ENCODE data around the gene SLC25A13. TPM values are rescaled to one million over a fixed set of nuclear protein-coding genes. Genes with fewer than 3 reads are reported as not detected.
A peak's percentile ranks its signal among the peaks of the same experiment; 100 is the strongest.

SLC25A13 gene
- total and polyA plus RNA-seq, 2 of the 4 experiments (the other 2 are of a cell fraction): 7.4 to 11.7 TPM

DNA sequence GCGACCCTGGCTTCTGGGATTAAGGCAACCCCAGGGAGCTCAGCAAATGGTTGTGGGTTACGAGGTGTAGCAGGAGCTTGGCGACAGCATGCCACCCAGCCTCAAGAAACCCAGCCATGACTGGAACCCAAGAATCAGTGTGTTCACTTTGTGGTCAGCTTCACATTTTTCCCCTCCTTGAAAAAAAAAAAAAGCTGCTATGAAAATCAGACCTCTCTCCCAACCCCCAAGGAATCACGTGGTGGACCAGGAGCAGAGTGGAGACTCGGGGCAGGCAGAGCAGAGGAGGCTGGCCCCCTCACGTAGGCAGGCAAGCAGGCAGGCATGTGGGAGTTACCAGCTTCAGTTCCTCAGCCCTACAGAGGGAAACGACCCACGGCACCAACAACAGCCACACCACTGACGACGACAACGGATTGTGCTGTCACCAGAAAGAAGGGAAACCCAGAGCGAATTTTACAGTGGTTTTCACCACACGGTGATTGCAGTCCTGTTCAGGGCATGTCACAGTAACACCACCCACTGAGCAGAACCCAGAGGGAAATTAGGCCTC, 203.4 kb downstream of the SLC25A13 start:
- ATAC-seq (ENCODE audit: low read depth): no peak
- Histone ChIP-seq H3K4me2 (ENCODE audit: low read depth, low read length) (no peak overlapping the region), H2BK120ac (ENCODE audit: low read depth, low read length) (no peak overlapping the region), H4K8ac (ENCODE audit: low read depth in 2 of 2, low read length in 2 of 2) (no peak overlapping the region), H2AK9ac (replicated peaks; ENCODE audit: low read depth, low read length, poor library complexity) (no peak overlapping the region), H4K20me1 (ENCODE audit: insufficient read depth, low read length) (no peaks in the 10 kb centered on the region), H2BK20ac (ENCODE audit: low read depth, low read length) (no peak overlapping the region), H3K4ac (ENCODE audit: low read depth, low read length) (no peak overlapping the region), H3K9me1 (ENCODE audit: insufficient read depth, low read length) (no peaks in the 10 kb centered on the region), H2AFZ (replicated peaks; ENCODE audit: low read length, poor library complexity) (peak overlapping the region; percentile 9), H3K27ac (ENCODE audit: insufficient read depth, low read length) (no peak overlapping the region), H3K36me3 (ENCODE audit: control insufficient read depth, insufficient read depth, low read length) (peaks cover 4% of the 10 kb centered on the region), H3K9me3 (ENCODE audit: control insufficient read depth, insufficient read depth, low read length) (no peaks in the 10 kb centered on the region), H3K9ac (ENCODE audit: low read depth, low read length) (no peak overlapping the region), H3K27me3 (ENCODE audit: control insufficient read depth, insufficient read depth, low read length) (no peaks in the 10 kb centered on the region), H3K18ac (ENCODE audit: low read depth, low read length) (no peak overlapping the region), H3K4me1 (ENCODE audit: control insufficient read depth, insufficient read depth, low read length) (no peaks in the 10 kb centered on the region), H2BK5ac (ENCODE audit: low read depth, low read length, poor library complexity, severe bottlenecking) (no peak overlapping the region), H3K14ac (replicated peaks; ENCODE audit: low read depth, low read length) (no peak overlapping the region), H3K4me3 (ENCODE audit: insufficient read depth, low read depth, low read length) (no peak overlapping the region), H3K56ac (ENCODE audit: extremely low read depth, insufficient read depth, low read length) (no peak overlapping the region), H2AK5ac (ENCODE audit: low read depth, low read length) (no peak overlapping the region), H3K23ac (ENCODE audit: low read depth, low read length) (no peak overlapping the region), H4K5ac (ENCODE audit: low read depth, low read length) (no peak overlapping the region), H3K79me1 (ENCODE audit: low read depth in 1 of 2, low read length in 2 of 2) (no peaks in the 10 kb centered on the region), H4K91ac (ENCODE audit: insufficient read depth, low read depth, low read length) (no peak overlapping the region), H2BK15ac (ENCODE audit: low read depth, low read length) (no peak overlapping the region)
- in situ Hi-C loops (cut with MboI; ENCODE audit: low sequenced_read_pairs): no loop called here
- CTCF ChIA-PET: interaction anchor here (0.7 kb wide), 2 partner anchors 12 to 23 kb away, joined by 3 read pairs; no protein-coding TSS in a partner anchor
- intact Hi-C loops (cut with micrococcal nuclease): no loop called here
- dilution Hi-C loops (cut with HindIII; ENCODE audit: low sequenced_read_pairs, unreplicated experiment): no loop called here
- POLR2A ChIA-PET (ENCODE audit: unreplicated experiment): no interaction called here
- no peak for DNase-seq
- no peak for TF ChIP-seq RCOR1 (IDR thresholded peaks at IDR 0.05; ENCODE audit: insufficient replicate concordance, low read length)
- TF ChIP-seq BHLHE40 (IDR thresholded peaks at IDR 0.05; ENCODE audit: low read depth, low read length): no peak
- no peak for TF ChIP-seq CHD1 (IDR thresholded peaks at IDR 0.05; ENCODE audit: low read depth, low read length)
- TF ChIP-seq, protein P1, sequence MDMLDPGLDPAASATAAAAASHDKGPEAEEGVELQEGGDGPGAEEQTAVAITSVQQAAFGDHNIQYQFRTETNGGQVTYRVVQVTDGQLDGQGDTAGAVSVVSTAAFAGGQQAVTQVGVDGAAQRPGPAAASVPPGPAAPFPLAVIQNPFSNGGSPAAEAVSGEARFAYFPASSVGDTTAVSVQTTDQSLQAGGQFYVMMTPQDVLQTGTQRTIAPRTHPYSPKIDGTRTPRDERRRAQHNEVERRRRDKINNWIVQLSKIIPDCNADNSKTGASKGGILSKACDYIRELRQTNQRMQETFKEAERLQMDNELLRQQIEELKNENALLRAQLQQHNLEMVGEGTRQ (IDR thresholded peaks at IDR 0.05; ENCODE audit: low read depth, low read length): no peak
- no peak for TF ChIP-seq MAZ (IDR thresholded peaks at IDR 0.05; ENCODE audit: borderline replicate concordance, low read depth, low read length)
- TF ChIP-seq CEBPB (IDR thresholded peaks at IDR 0.05; ENCODE audit: low read depth, low read length): no peak
- no peak for TF ChIP-seq RAD21 (IDR thresholded peaks at IDR 0.05; ENCODE audit: low read length)
- no peak for TF ChIP-seq SMC3 (IDR thresholded peaks at IDR 0.05; ENCODE audit: low read depth, low read length)
- no peak for TF ChIP-seq FOS (IDR thresholded peaks at IDR 0.05; ENCODE audit: low read depth, low read length)
- no peak for TF ChIP-seq NFE2L2 (IDR thresholded peaks at IDR 0.05; ENCODE audit: low read depth, low read length)
- no peak for TF ChIP-seq POLR2A (IDR thresholded peaks at IDR 0.05; ENCODE audit: low read depth, low read length)
- no peak for TF ChIP-seq MXI1 (IDR thresholded peaks at IDR 0.05; ENCODE audit: borderline replicate concordance, low read depth, low read length)
- WGBS, 2 experiments (ENCODE audit: extremely low coverage in 2 of 2, insufficient read length in 1 of 2): no CpG with 5 or more reads among the region's 13 CpGs
- BruUV-seq (replicated peaks): no TSS peak

Data from IMR-90 (cell line).